ENCODE data around the gene CRY1.

DNA sequence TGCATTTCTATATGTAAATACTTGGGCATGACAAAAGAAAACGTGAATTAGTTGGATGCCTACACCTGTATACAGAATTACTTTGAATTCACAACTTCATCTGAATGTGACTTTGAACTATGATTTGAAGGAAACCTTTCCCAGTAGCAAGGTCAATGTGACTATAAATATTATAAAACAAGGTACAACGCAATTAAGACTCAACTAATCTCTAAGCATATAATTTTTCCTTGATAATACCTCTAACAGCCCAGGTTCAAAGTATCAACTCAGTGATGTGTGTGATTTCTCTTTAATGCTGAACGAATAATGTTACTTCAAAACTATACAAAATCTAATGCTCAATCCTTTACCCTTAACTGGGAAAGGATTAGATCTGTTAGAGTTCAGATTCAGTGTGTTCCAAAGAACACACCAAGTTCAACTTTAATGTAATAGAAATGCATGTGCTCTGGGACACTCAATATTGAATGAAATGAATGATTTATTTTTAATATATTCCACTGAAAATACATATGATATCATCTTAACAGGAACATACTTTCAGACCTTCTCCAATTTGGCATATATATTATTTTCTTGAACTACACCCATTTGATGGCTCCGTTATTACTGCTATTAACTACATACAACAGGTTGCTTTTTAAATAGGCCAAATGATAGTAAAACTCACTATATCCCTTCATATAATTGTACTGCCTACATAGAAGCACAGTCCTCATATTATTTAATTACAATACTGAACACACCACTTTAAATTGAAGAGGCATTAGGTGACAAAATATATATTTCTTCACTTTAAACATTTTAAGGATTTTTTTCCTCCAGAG is 66.3 kb downstream of the CRY1 start:
- TF ChIP-seq POLR2AphosphoS5 (IDR thresholded peaks at IDR 0.05; ENCODE audit: low read depth, low read length) = no peak
- no peak for TF ChIP-seq TAF1 (IDR thresholded peaks at IDR 0.05; ENCODE audit: borderline replicate concordance, insufficient read depth, low read length)

Data from PFSK-1 (cell line).